K562 (cell line): ENCODE data around the gene ATF4. TPM values are rescaled to one million over a fixed set of nuclear protein-coding genes. Genes with fewer than 3 reads are reported as not detected.
A peak's percentile ranks its signal among the peaks of the same experiment; 100 is the strongest.

Source experiments
- ADNP ChIP-seq: fragments of 200-800 bp; sonication (Bioruptor generic); IDR thresholded peaks from 2 replicates; pipeline ENCODE4 v1.6.1; 2016; ENCODE audit warnings: missing genetic modification characterization, missing compliant biosample characterization
- GATAD2B ChIP-seq: fragments of 450-650 bp; IDR thresholded peaks from 2 replicates; pipeline ENCODE4 v1.6.1; 2017; ENCODE audit warnings: mild to moderate bottlenecking, borderline replicate concordance
- MAZ ChIP-seq, 2 experiments: fragments of 450-650 bp in 1 of 2; sonication (generic) in 1 of 2; formaldehyde crosslinking; IDR thresholded peaks in 1 of 2; conservative IDR thresholded peaks in 1 of 2; 2 replicates each; pipeline versions ENCODE4 v1.4.0 to v1.5.0; 2020; ENCODE audit warnings: mild to moderate bottlenecking in 1 of 2, missing genetic modification reagents in 1 of 2
- NFXL1 ChIP-seq: fragments of 450-650 bp; formaldehyde crosslinking; IDR thresholded peaks from 2 replicates; pipeline ENCODE4 v1.4.0; 2021; ENCODE audit warnings: mild to moderate bottlenecking
- PCBP2 ChIP-seq: fragments of 200-400 bp; formaldehyde crosslinking; IDR thresholded peaks from 2 replicates; pipeline ENCODE4 v1.6.1; 2018; ENCODE audit warnings: low read length, low read depth, mild to moderate bottlenecking, moderate library complexity; ENCODE audit not compliant: poor library complexity, severe bottlenecking
- RNF2 ChIP-seq: sonication (generic); IDR thresholded peaks from 2 replicates; pipeline ENCODE4 v1.6.1; 2016
- TEAD4 ChIP-seq, 2 experiments: sonication (generic) in 1 of 2; formaldehyde crosslinking in 1 of 2; IDR thresholded peaks; 2 replicates each; pipeline versions ENCODE4 v1.6.1 to v1.8.0; 2012 to 2022; ENCODE audit warnings: borderline replicate concordance in 1 of 2, inconsistent platforms in 1 of 2, low read length in 1 of 2, mild to moderate bottlenecking in 1 of 2, missing genetic modification reagents in 1 of 2
- ZNF444 ChIP-seq: fragments of 250-450 bp; sonication (Bioruptor Pico); IDR thresholded peaks from 2 replicates; pipeline ENCODE4 v1.4.0; 2020; ENCODE audit warnings: mild to moderate bottlenecking, moderate library complexity
- ZNF764 ChIP-seq: fragments of 250-450 bp; sonication (Bioruptor Pico); IDR thresholded peaks from 2 replicates; pipeline ENCODE4 v1.4.0; 2020; ENCODE audit warnings: low read depth, mild to moderate bottlenecking, moderate library complexity
- ZSCAN29 ChIP-seq: fragments of 450-650 bp; IDR thresholded peaks from 2 replicates; pipeline ENCODE4 v1.6.1; 2017
- polyA plus RNA-seq, 8 experiments: library from polyadenylated mRNA; depleted of rRNA in 4 of 8; stranded (reverse) in 5 of 8; unstranded in 3 of 8; fragments of >200 nt; fragmentation: Nextera tagmentation in 2 of 8; fragmentation: Illumina TruSeq in 1 of 8; extraction: Ambion mirVana in 2 of 8; extraction: Trizol in 1 of 8; gene quantifications; 2 replicates each; pipeline versions ENCODE4 v1.2.1 to v1.2.3, GENCODE V29; 2011 to 2014; ENCODE audit warnings: inconsistent platforms in 1 of 8, missing spikeins in 1 of 8
- total RNA-seq, 7 experiments: library from RNA; depleted of rRNA in 6 of 7; stranded (reverse); fragments of >200 nt in 6 of 7; fragmentation: Illumina TruSeq in 2 of 7; extraction: Trizol in 2 of 7; gene quantifications; 2 replicates each; pipeline versions ENCODE4 v1.2.1 to v1.2.3, GENCODE V29; 2011 to 2021; ENCODE audit warnings: low replicate concordance in 1 of 7
- TF ChIP-seq, protein P1 (sequence below): fragments of 200-800 bp; sonication (Bioruptor generic); IDR thresholded peaks from 2 replicates; pipeline ENCODE4 v1.6.1; 2016; ENCODE audit warnings: missing genetic modification characterization, missing compliant biosample characterization
- TF ChIP-seq, protein P2 (sequence below), 3 experiments: fragments of 200-800 bp in 1 of 3; fragments of 250-450 bp in 1 of 3; fragments of 450-650 bp in 1 of 3; sonication (Bioruptor Pico) in 1 of 3; sonication (Bioruptor generic) in 1 of 3; formaldehyde crosslinking in 1 of 3; IDR thresholded peaks; 2 replicates each; pipeline versions ENCODE4 v1.6.1 to v1.8.0; 2016 to 2022; ENCODE audit warnings: mild to moderate bottlenecking in 2 of 3, missing genetic modification characterization in 2 of 3, missing compliant biosample characterization in 1 of 3, moderate library complexity in 1 of 3
- TF ChIP-seq, protein P3 (sequence below): sonication (generic); formaldehyde crosslinking; IDR thresholded peaks from 2 replicates; pipeline ENCODE4 v1.8.0; 2022; ENCODE audit warnings: mild to moderate bottlenecking, missing genetic modification reagents

Gene ATF4
- total and polyA plus RNA-seq, 9 of the 15 experiments (the other 6 are each of a cell fraction or from before 2014, with no cell fraction given) = 93.1 to 723 (median 355) TPM

DNA sequence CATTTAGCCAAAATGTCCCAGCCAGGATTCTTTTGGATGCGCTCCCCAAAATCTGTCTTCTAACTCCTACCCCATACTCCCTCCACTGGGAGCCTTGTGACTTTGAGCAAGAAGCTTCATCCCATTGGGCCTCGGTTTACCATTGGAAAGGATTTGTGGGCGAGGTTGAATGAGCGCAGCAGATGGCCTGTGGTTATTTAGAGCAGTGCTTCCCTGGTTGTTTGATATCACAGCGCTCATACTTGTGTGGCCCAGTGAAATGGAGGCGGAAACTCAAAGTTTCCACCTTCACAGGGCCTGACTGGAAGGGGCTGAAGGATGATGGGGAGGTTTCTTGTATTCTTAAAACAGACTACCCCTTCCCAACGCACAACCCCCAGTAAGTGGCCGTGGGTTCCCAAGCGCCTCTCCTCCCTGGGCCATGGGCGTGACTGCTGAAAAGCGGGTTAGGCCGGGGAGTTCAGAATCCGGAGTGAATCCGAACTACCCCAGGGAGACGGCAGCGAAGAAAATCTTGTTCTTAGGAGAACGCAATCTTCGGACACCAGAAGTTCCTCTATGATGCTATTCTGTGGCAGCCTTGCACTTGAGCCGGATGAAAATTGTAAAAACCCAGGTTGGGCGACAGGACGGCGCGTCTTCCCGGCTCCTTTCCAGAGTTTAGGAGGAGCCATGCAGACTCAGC, 1.2 kb upstream of the ATF4 start (continued):
- TF ChIP-seq TEAD4 (IDR thresholded peaks at IDR 0.05; ENCODE audit: low read length) = 0 out of 2 replicates have a peak, but pooled peaks have one; percentile 7
- TF ChIP-seq TEAD4 (CRISPR knock-in tag; IDR thresholded peaks at IDR 0.05; ENCODE audit: borderline replicate concordance) = no peak
- TF ChIP-seq ZNF764 (CRISPR knock-in tag) = no peak
- TF ChIP-seq, protein P1, sequence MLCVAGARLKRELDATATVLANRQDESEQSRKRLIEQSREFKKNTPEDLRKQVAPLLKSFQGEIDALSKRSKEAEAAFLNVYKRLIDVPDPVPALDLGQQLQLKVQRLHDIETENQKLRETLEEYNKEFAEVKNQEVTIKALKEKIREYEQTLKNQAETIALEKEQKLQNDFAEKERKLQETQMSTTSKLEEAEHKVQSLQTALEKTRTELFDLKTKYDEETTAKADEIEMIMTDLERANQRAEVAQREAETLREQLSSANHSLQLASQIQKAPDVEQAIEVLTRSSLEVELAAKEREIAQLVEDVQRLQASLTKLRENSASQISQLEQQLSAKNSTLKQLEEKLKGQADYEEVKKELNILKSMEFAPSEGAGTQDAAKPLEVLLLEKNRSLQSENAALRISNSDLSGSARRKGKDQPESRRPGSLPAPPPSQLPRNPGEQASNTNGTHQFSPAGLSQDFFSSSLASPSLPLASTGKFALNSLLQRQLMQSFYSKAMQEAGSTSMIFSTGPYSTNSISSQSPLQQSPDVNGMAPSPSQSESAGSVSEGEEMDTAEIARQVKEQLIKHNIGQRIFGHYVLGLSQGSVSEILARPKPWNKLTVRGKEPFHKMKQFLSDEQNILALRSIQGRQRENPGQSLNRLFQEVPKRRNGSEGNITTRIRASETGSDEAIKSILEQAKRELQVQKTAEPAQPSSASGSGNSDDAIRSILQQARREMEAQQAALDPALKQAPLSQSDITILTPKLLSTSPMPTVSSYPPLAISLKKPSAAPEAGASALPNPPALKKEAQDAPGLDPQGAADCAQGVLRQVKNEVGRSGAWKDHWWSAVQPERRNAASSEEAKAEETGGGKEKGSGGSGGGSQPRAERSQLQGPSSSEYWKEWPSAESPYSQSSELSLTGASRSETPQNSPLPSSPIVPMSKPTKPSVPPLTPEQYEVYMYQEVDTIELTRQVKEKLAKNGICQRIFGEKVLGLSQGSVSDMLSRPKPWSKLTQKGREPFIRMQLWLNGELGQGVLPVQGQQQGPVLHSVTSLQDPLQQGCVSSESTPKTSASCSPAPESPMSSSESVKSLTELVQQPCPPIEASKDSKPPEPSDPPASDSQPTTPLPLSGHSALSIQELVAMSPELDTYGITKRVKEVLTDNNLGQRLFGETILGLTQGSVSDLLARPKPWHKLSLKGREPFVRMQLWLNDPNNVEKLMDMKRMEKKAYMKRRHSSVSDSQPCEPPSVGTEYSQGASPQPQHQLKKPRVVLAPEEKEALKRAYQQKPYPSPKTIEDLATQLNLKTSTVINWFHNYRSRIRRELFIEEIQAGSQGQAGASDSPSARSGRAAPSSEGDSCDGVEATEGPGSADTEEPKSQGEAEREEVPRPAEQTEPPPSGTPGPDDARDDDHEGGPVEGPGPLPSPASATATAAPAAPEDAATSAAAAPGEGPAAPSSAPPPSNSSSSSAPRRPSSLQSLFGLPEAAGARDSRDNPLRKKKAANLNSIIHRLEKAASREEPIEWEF (CRISPR knock-in tag) = no peak
- peak; percentile 91 for TF ChIP-seq ZSCAN29
- TF ChIP-seq PCBP2 = no peak
- TF ChIP-seq ZNF444 (CRISPR knock-in tag) = no peak
- TF ChIP-seq NFXL1 (CRISPR knock-in tag) = no peak
- TF ChIP-seq ADNP = no peak
- TF ChIP-seq MAZ (CRISPR knock-in tag; conservative IDR thresholded peaks at IDR 0.05 in 1 of 2, IDR thresholded peaks at IDR 0.05 in 1 of 2) = no peak; a peak in 1 of 4 replicates
- TF ChIP-seq, protein P2, sequence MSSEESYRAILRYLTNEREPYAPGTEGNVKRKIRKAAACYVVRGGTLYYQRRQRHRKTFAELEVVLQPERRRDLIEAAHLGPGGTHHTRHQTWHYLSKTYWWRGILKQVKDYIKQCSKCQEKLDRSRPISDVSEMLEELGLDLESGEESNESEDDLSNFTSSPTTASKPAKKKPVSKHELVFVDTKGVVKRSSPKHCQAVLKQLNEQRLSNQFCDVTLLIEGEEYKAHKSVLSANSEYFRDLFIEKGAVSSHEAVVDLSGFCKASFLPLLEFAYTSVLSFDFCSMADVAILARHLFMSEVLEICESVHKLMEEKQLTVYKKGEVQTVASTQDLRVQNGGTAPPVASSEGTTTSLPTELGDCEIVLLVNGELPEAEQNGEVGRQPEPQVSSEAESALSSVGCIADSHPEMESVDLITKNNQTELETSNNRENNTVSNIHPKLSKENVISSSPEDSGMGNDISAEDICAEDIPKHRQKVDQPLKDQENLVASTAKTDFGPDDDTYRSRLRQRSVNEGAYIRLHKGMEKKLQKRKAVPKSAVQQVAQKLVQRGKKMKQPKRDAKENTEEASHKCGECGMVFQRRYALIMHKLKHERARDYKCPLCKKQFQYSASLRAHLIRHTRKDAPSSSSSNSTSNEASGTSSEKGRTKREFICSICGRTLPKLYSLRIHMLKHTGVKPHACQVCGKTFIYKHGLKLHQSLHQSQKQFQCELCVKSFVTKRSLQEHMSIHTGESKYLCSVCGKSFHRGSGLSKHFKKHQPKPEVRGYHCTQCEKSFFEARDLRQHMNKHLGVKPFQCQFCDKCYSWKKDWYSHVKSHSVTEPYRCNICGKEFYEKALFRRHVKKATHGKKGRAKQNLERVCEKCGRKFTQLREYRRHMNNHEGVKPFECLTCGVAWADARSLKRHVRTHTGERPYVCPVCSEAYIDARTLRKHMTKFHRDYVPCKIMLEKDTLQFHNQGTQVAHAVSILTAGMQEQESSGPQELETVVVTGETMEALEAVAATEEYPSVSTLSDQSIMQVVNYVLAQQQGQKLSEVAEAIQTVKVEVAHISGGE (CRISPR knock-in tag; IDR thresholded peaks at IDR 0.05) = no peak
- TF ChIP-seq, protein P3, sequence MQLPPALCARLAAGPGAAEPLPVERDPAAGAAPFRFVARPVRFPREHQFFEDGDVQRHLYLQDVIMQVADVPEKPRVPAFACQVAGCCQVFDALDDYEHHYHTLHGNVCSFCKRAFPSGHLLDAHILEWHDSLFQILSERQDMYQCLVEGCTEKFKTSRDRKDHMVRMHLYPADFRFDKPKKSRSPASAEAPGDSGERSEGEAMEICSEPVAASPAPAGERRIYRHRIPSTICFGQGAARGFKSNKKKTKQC (CRISPR knock-in tag) = no peak
- TF ChIP-seq GATAD2B = no peak
- TF ChIP-seq RNF2 = 0 out of 2 replicates have a peak, but pooled peaks have one; percentile 43
